ENCODE results near the gene CCR8.

GRCh38 chr3:39346785-39347585 lies 17.5 kb downstream of the CCR8 start:
- TF ChIP-seq PATZ1 (CRISPR knock-in tag; IDR thresholded peaks at IDR 0.05; ENCODE audit: borderline replicate concordance) (no peak), RARB (CRISPR knock-in tag; IDR thresholded peaks at IDR 0.05) (no peak), CSRNP3 (CRISPR knock-in tag; IDR thresholded peaks at IDR 0.05) (no peak), ZNF8 (CRISPR knock-in tag; IDR thresholded peaks at IDR 0.05) (no peak), ZFP30 (CRISPR knock-in tag; IDR thresholded peaks at IDR 0.05) (no peak), BACH2 (CRISPR knock-in tag; IDR thresholded peaks at IDR 0.05; ENCODE audit: borderline replicate concordance) (no peak), ZNF565 (CRISPR knock-in tag; conservative IDR thresholded peaks at IDR 0.05; ENCODE audit: low read depth) (no peak), ESRRG (CRISPR knock-in tag; IDR thresholded peaks at IDR 0.05) (no peak), ISL1 (CRISPR knock-in tag; IDR thresholded peaks at IDR 0.05) (no peak), TSHZ2 (CRISPR knock-in tag; IDR thresholded peaks at IDR 0.05) (no peak)
